ENCODE results near the gene ZCCHC10.
A peak's percentile ranks its signal among the peaks of the same experiment; 100 is the strongest.
"Not testable (repeated sequence)": the region's sequence is repeated elsewhere in the genome, so short reads cannot be mapped to it uniquely, and the experiment has no call there.

Gene ZCCHC10

GRCh38 chr5:133026664-133027153 lies 360 bp upstream of the ZCCHC10 start:
- ATAC-seq (no peak), DNase-seq (no peak)
- Mint-ChIP-seq H3K36me3 (ENCODE audit: low read depth) (peaks cover 13% of the 10 kb centered on the region), H3K27me3 (no peaks in the 10 kb centered on the region), H3K4me3 (peak overlapping the region; percentile 93), H3K27ac (peak overlapping the region; percentile 56), H3K4me1 (peaks cover 22% of the 10 kb centered on the region), H3K9me3 (no peaks in the 10 kb centered on the region)

GRCh38 chr5:133019471-133019870 lies 6.9 kb downstream of the ZCCHC10 start:
- H3K4me1 Mint-ChIP-seq, H3K27me3 Mint-ChIP-seq, H3K4me3 Mint-ChIP-seq, ATAC-seq, H3K9me3 Mint-ChIP-seq, DNase-seq, H3K27ac Mint-ChIP-seq: not testable (repeated sequence)
- H3K36me3 Mint-ChIP-seq (ENCODE audit: low read depth), result peaks cover 44% of the 10 kb centered on the region

- no peaks in the 10 kb centered on the region for H3K9me3 Mint-ChIP-seq
- DNase-seq (no peak), ATAC-seq (no peak)
- no peaks in the 10 kb centered on the region for H3K4me1 Mint-ChIP-seq
- H3K27me3 Mint-ChIP-seq, result no peaks in the 10 kb centered on the region
- H3K4me3 Mint-ChIP-seq, result no peak overlapping the region
- H3K27ac Mint-ChIP-seq, result no peak overlapping the region
- peaks cover 44% of the 10 kb centered on the region for H3K36me3 Mint-ChIP-seq (ENCODE audit: low read depth)
These were observed 8.4 kb downstream of the ZCCHC10 start for GRCh38 chr5:133017964-133018363.

- no peak overlapping the region for H3K4me3 Mint-ChIP-seq
- DNase-seq (no peak), ATAC-seq (no peak)
- H3K27ac Mint-ChIP-seq, result no peak overlapping the region
- no peaks in the 10 kb centered on the region for H3K27me3 Mint-ChIP-seq
- H3K36me3 Mint-ChIP-seq (ENCODE audit: low read depth), result peaks cover 34% of the 10 kb centered on the region
- H3K9me3 Mint-ChIP-seq, result no peaks in the 10 kb centered on the region
- no peaks in the 10 kb centered on the region for H3K4me1 Mint-ChIP-seq
These were observed 10.9 kb downstream of the ZCCHC10 start for GRCh38 chr5:133015466-133015865.

GRCh38 chr5:133008455-133008854 lies 17.9 kb downstream of the ZCCHC10 start:
- DNase-seq, H3K4me3 Mint-ChIP-seq, H3K27ac Mint-ChIP-seq, H3K9me3 Mint-ChIP-seq, H3K4me1 Mint-ChIP-seq, ATAC-seq, H3K27me3 Mint-ChIP-seq: not testable (repeated sequence)
- H3K36me3 Mint-ChIP-seq (ENCODE audit: low read depth), result peaks cover 19% of the 10 kb centered on the region

- no peaks in the 10 kb centered on the region for H3K4me1 Mint-ChIP-seq
- ATAC-seq (no peak), DNase-seq (no peak)
- no peak overlapping the region for H3K4me3 Mint-ChIP-seq
- no peaks in the 10 kb centered on the region for H3K27me3 Mint-ChIP-seq
- H3K27ac Mint-ChIP-seq, result no peak overlapping the region
- no peaks in the 10 kb centered on the region for H3K9me3 Mint-ChIP-seq
- H3K36me3 Mint-ChIP-seq (ENCODE audit: low read depth), result peaks cover 24% of the 10 kb centered on the region
These were observed 19.7 kb downstream of the ZCCHC10 start for GRCh38 chr5:133006653-133007052.

GRCh38 chr5:132999246-132999645 lies 27.1 kb downstream of the ZCCHC10 start:
- ATAC-seq (no peak), DNase-seq (no peak)
- Mint-ChIP-seq H3K27me3 (no peaks in the 10 kb centered on the region), H3K4me1 (no peaks in the 10 kb centered on the region), H3K9me3 (no peaks in the 10 kb centered on the region), H3K4me3 (no peak overlapping the region), H3K27ac (no peak overlapping the region), H3K36me3 (ENCODE audit: low read depth) (peaks cover 8% of the 10 kb centered on the region)

- no peak overlapping the region for H3K27ac Mint-ChIP-seq
- no peaks in the 10 kb centered on the region for H3K27me3 Mint-ChIP-seq
- ATAC-seq (no peak), DNase-seq (no peak)
- H3K36me3 Mint-ChIP-seq (ENCODE audit: low read depth), result peaks cover 8% of the 10 kb centered on the region
- H3K9me3 Mint-ChIP-seq, result no peaks in the 10 kb centered on the region
- H3K4me1 Mint-ChIP-seq, result no peaks in the 10 kb centered on the region
- H3K4me3 Mint-ChIP-seq, result no peak overlapping the region
These were observed 27.8 kb downstream of the ZCCHC10 start for GRCh38 chr5:132998556-132998955.

- Mint-ChIP-seq H3K36me3 (ENCODE audit: low read depth) (peaks cover 3% of the 10 kb centered on the region), H3K4me3 (no peak overlapping the region), H3K27me3 (no peaks in the 10 kb centered on the region), H3K9me3 (no peaks in the 10 kb centered on the region), H3K4me1 (no peaks in the 10 kb centered on the region), H3K27ac (no peak overlapping the region)
- no peak for ATAC-seq
- DNase-seq, result no peak
These were observed 30.0 kb downstream of the ZCCHC10 start for GRCh38 chr5:132996307-132996706.

GRCh38 chr5:132987531-132988408 lies 38.6 kb downstream of the ZCCHC10 start:
- H3K27ac Mint-ChIP-seq, result no peak overlapping the region
- no peaks in the 10 kb centered on the region for H3K4me1 Mint-ChIP-seq
- no peaks in the 10 kb centered on the region for H3K9me3 Mint-ChIP-seq
- H3K36me3 Mint-ChIP-seq (ENCODE audit: low read depth), result no peaks in the 10 kb centered on the region
- H3K4me3 Mint-ChIP-seq, result no peak overlapping the region
- ATAC-seq (no peak), DNase-seq (no peak)
- H3K27me3 Mint-ChIP-seq, result no peaks in the 10 kb centered on the region

GRCh38 chr5:132982971-132983370 lies 43.4 kb downstream of the ZCCHC10 start:
- H3K27me3 Mint-ChIP-seq; H3K4me3 Mint-ChIP-seq; H3K9me3 Mint-ChIP-seq; DNase-seq; H3K27ac Mint-ChIP-seq; ATAC-seq; H3K36me3 Mint-ChIP-seq (ENCODE audit: low read depth); H3K4me1 Mint-ChIP-seq: not testable (repeated sequence)

GRCh38 chr5:132981288-132981687 lies 45.1 kb downstream of the ZCCHC10 start:
- Mint-ChIP-seq H3K4me3 (no peak overlapping the region), H3K36me3 (ENCODE audit: low read depth) (no peaks in the 10 kb centered on the region), H3K27me3 (no peaks in the 10 kb centered on the region), H3K4me1 (no peaks in the 10 kb centered on the region), H3K27ac (no peak overlapping the region), H3K9me3 (peaks cover 8% of the 10 kb centered on the region)
- DNase-seq, result no peak
- no peak for ATAC-seq

GRCh38 chr5:132979976-132980375 lies 46.4 kb downstream of the ZCCHC10 start:
- ATAC-seq (no peak), DNase-seq (no peak)
- H3K27ac Mint-ChIP-seq, result no peak overlapping the region
- no peak overlapping the region for H3K4me3 Mint-ChIP-seq
- H3K4me1 Mint-ChIP-seq, result no peaks in the 10 kb centered on the region
- no peaks in the 10 kb centered on the region for H3K36me3 Mint-ChIP-seq (ENCODE audit: low read depth)
- peaks cover 8% of the 10 kb centered on the region for H3K9me3 Mint-ChIP-seq
- H3K27me3 Mint-ChIP-seq, result no peaks in the 10 kb centered on the region

GRCh38 chr5:132979367-132979940 lies 46.9 kb downstream of the ZCCHC10 start:
- H3K4me1 Mint-ChIP-seq, result no peaks in the 10 kb centered on the region
- H3K4me3 Mint-ChIP-seq, result no peak overlapping the region
- H3K27me3 Mint-ChIP-seq, result no peaks in the 10 kb centered on the region
- no peak overlapping the region for H3K27ac Mint-ChIP-seq
- H3K36me3 Mint-ChIP-seq (ENCODE audit: low read depth), result no peaks in the 10 kb centered on the region
- ATAC-seq, result no peak
- peaks cover 8% of the 10 kb centered on the region for H3K9me3 Mint-ChIP-seq
- no peak for DNase-seq

- no peak for DNase-seq
- no peaks in the 10 kb centered on the region for H3K36me3 Mint-ChIP-seq (ENCODE audit: low read depth)
- no peak overlapping the region for H3K27ac Mint-ChIP-seq
These were observed 49.5 kb downstream of the ZCCHC10 start for GRCh38 chr5:132976852-132977251.

More at GRCh38 chr5:132976852-132977251, 49.5 kb downstream of the ZCCHC10 start:
- Mint-ChIP-seq H3K9me3 (peaks cover 8% of the 10 kb centered on the region), H3K4me3 (no peak overlapping the region), H3K27me3 (no peaks in the 10 kb centered on the region), H3K4me1 (no peaks in the 10 kb centered on the region)
- no peak for ATAC-seq
